ENCODE data around the gene FBXO48.

Gene FBXO48

GRCh38 chr2:68432696-68433658 lies 34.1 kb downstream of the FBXO48 start:
- no peak for ATAC-seq
- no peak overlapping the region for H3K4me3 Mint-ChIP-seq
- H3K4me1 Mint-ChIP-seq: peaks cover 32% of the 10 kb centered on the region
- H3K27ac Mint-ChIP-seq: no peak overlapping the region
- H3K9me3 Mint-ChIP-seq: no peaks in the 10 kb centered on the region
- H3K36me3 Mint-ChIP-seq: no peaks in the 10 kb centered on the region
- no peak for DNase-seq (ENCODE audit: low spot score in 2 of 2)

DNA sequence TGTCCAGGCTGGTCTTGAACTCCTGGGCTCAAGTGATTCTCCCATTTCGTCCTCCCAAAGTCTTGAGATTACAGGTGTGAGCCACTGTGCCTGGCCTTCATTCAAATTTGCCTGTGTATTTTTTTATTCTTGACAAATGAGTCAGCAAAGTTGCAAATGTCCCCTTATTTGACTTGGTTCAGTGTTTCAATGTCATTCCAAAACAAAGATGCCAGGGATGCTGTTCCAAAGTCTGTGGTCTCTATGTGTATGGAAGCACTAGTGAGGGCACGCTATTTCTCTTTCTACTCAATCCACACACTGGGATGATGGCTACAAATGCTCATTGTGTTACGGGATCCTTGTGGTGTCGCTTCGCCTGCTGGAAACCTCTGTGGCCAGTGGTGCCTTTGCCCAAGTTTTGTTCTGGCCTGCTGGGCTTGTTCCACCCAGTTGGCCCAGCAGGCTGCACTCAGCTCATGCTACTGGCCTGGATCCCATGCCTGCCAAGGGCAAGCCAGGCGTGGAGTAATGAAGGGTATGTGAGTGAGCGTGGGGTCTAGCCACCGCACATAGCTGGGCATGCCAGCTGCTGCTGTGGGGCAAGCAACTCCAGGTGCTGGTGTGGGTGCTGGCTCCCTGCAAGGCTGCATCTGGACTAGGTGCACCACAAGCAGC lies 35.6 kb downstream of the FBXO48 start:
- ATAC-seq (no peak), DNase-seq (ENCODE audit: low spot score in 2 of 2) (no peak)
- Mint-ChIP-seq H3K36me3 (no peaks in the 10 kb centered on the region), H3K9me3 (no peaks in the 10 kb centered on the region), H3K27ac (no peak overlapping the region), H3K4me3 (no peak overlapping the region), H3K4me1 (peaks cover 37% of the 10 kb centered on the region)

DNA sequence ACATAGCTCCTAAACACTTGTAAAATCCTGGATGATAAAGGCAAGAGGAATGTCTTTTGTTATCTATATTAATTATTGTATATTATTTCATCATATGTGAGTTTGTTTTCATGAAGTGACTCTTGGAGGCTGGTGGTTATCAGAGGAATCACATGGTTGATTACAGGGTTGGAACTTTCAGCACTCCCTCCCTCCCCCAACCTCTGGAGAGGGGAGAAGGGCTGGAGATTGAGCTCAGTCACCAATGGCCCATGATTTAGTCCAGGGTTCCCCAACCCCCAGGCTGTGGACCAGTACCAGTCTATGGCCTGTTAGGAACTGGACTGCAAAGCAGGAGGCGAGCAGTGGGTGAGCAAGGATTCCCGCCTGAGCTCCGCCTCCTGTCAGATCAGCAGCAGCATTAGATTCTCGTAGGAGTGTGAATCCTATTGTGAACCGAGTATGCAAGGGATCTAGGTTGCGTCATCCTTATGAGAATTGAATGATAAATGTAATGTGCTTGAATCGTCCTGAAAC lies 37.7 kb downstream of the FBXO48 start:
- DNase-seq (ENCODE audit: low spot score in 2 of 2) (no peak), ATAC-seq (no peak)
- Mint-ChIP-seq H3K36me3 (no peaks in the 10 kb centered on the region), H3K9me3 (no peaks in the 10 kb centered on the region), H3K27ac (no peak overlapping the region), H3K4me3 (no peak overlapping the region), H3K4me1 (peaks cover 26% of the 10 kb centered on the region)

DNA sequence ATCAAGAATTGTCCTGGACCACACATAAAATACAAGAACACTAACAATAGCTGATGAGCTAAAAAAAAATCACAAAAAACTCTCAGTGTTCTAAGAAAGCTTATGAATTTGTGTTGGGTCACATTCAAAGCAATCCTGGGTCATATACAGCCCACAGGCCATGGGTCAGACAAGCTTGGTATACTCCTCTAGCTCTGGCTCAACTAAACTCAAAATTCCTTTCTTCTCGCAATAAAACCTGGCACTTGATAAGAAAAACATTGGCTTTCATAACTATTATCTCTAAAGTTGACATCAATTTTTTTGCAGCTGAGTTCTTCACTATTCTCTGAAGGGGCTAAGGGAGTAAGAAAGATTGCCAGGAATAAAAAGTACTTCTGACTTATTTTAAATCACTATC lies 38.3 kb downstream of the FBXO48 start:
- no peak overlapping the region for H3K27ac Mint-ChIP-seq
- no peaks in the 10 kb centered on the region for H3K9me3 Mint-ChIP-seq
- no peaks in the 10 kb centered on the region for H3K36me3 Mint-ChIP-seq
- DNase-seq (ENCODE audit: low spot score in 2 of 2) (no peak), ATAC-seq (no peak)
- H3K4me1 Mint-ChIP-seq: peaks cover 26% of the 10 kb centered on the region
- H3K4me3 Mint-ChIP-seq: no peak overlapping the region

DNA sequence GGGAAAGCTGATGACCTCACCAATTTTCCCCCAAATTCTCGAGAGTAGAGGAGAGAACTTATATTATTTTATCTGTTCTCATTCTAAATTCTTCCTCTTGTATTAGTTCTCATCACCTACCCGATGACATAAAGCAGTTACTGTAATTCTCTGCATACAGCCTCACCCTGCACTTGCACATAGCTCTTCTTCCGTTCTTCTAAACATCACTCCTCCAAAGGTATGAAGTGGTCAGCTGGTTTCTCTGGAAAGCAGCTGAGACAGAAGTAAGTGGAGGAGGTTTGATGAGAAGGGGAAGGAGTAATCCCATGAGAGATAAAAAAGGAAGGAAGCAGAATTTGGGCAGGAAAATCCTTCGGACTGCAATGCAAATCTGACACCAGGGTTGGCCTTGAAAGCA lies 39.0 kb downstream of the FBXO48 start:
- H3K36me3 Mint-ChIP-seq: no peaks in the 10 kb centered on the region
- ATAC-seq (no peak), DNase-seq (ENCODE audit: low spot score in 2 of 2) (no peak)
- peaks cover 26% of the 10 kb centered on the region for H3K4me1 Mint-ChIP-seq
- H3K9me3 Mint-ChIP-seq: no peaks in the 10 kb centered on the region
- no peak overlapping the region for H3K4me3 Mint-ChIP-seq
- no peak overlapping the region for H3K27ac Mint-ChIP-seq

- ATAC-seq (peak; percentile 67), DNase-seq (ENCODE audit: low spot score in 2 of 2) (no peak)
- Mint-ChIP-seq H3K4me1 (peaks cover 18% of the 10 kb centered on the region), H3K36me3 (no peaks in the 10 kb centered on the region), H3K27ac (no peak overlapping the region), H3K4me3 (peak overlapping the region; percentile 36), H3K9me3 (no peaks in the 10 kb centered on the region)
Observed at GRCh38 chr2:68426848-68427579, 40.1 kb downstream of the FBXO48 start.

GRCh38 chr2:68426446-68426845 lies 40.6 kb downstream of the FBXO48 start:
- no peak for ATAC-seq
- Mint-ChIP-seq H3K27ac (no peak overlapping the region), H3K4me1 (peaks cover 21% of the 10 kb centered on the region), H3K36me3 (no peaks in the 10 kb centered on the region), H3K4me3 (peak overlapping the region; percentile 36), H3K9me3 (no peaks in the 10 kb centered on the region)
- no peak for DNase-seq (ENCODE audit: low spot score in 2 of 2)

GRCh38 chr2:68425503-68425902 lies 41.6 kb downstream of the FBXO48 start:
- no peak for ATAC-seq
- no peak overlapping the region for H3K27ac Mint-ChIP-seq
- no peaks in the 10 kb centered on the region for H3K9me3 Mint-ChIP-seq
- DNase-seq (ENCODE audit: low spot score in 2 of 2): no peak
- H3K4me3 Mint-ChIP-seq: no peak overlapping the region
- peaks cover 29% of the 10 kb centered on the region for H3K4me1 Mint-ChIP-seq
- no peaks in the 10 kb centered on the region for H3K36me3 Mint-ChIP-seq

- Mint-ChIP-seq H3K4me1 (peaks cover 35% of the 10 kb centered on the region), H3K36me3 (no peaks in the 10 kb centered on the region)
Observed at GRCh38 chr2:68423966-68424650, 43.0 kb downstream of the FBXO48 start.

GRCh38 chr2:68420254-68420910 lies 46.7 kb downstream of the FBXO48 start:
- DNase-seq (ENCODE audit: low spot score in 2 of 2) (no peak), ATAC-seq (no peak)
- Mint-ChIP-seq H3K36me3 (no peaks in the 10 kb centered on the region), H3K27ac (no peak overlapping the region), H3K4me3 (no peak overlapping the region), H3K4me1 (peaks cover 54% of the 10 kb centered on the region), H3K9me3 (no peaks in the 10 kb centered on the region)

More at GRCh38 chr2:68423966-68424650, 43.0 kb downstream of the FBXO48 start:
- no peaks in the 10 kb centered on the region for H3K9me3 Mint-ChIP-seq
- ATAC-seq (peak; percentile 96), DNase-seq (ENCODE audit: low spot score in 2 of 2) (no peak)
- H3K27ac Mint-ChIP-seq: no peak overlapping the region
- H3K4me3 Mint-ChIP-seq: no peak overlapping the region

DNA sequence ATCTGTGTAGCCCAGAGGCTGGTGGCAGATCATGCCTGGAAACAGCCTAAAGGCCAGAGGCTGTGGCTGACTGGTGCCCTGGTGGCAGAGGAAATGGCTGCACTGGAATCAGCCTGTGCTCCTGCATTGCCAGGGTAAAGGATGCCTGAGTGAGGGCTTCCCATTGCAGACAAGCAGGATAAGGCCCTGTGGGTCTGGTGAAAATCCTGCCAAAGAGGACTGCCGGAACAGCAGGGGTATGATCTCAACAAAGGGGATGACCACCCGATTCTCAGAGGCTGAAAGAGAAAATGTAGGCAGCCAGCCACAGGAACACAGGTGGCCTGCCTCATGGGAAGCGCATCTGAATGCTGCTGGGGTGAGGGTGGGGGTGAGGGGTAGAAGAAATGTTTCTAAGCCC lies 48.2 kb downstream of the FBXO48 start:
- peak overlapping the region; percentile 63 for H3K27ac Mint-ChIP-seq
- H3K4me3 Mint-ChIP-seq: no peak overlapping the region
- peaks cover 54% of the 10 kb centered on the region for H3K4me1 Mint-ChIP-seq
- H3K9me3 Mint-ChIP-seq: no peaks in the 10 kb centered on the region
- no peaks in the 10 kb centered on the region for H3K36me3 Mint-ChIP-seq
- DNase-seq (ENCODE audit: low spot score in 2 of 2) (no peak), ATAC-seq (peak; percentile 48)

DNA sequence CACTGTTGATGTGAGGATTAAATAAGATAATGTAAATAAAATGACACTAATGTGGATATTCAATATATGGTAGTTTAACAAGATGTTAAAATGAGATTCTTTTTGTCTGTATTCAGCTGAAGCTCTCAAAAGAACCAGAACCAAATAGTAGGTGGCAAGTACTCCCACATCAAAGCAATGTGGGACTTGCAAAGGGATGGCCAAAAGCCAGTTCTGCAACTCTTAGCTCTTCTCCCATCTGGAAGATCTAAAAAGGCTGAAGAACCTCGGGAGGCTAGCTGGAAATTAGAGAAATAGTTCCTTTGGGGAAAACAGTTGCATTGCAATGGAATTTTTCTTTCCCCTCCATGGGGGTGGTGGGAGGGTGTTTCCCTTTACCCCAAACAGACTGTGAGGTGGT lies 48.7 kb downstream of the FBXO48 start:
- Mint-ChIP-seq H3K9me3 (no peaks in the 10 kb centered on the region), H3K4me3 (no peak overlapping the region), H3K36me3 (no peaks in the 10 kb centered on the region), H3K4me1 (peaks cover 58% of the 10 kb centered on the region), H3K27ac (peak overlapping the region; percentile 63)
- ATAC-seq (no peak), DNase-seq (ENCODE audit: low spot score in 2 of 2) (no peak)

GRCh38 chr2:68417926-68418325 lies 49.2 kb downstream of the FBXO48 start:
- DNase-seq (ENCODE audit: low spot score in 2 of 2): no peak
- H3K27ac Mint-ChIP-seq: peak overlapping the region; percentile 63
- H3K4me3 Mint-ChIP-seq: no peak overlapping the region

GRCh38 chr2:68416081-68416675 lies 50.9 kb downstream of the FBXO48 start:
- ATAC-seq (no peak), DNase-seq (ENCODE audit: low spot score in 2 of 2) (no peak)
- H3K27ac Mint-ChIP-seq: no peak overlapping the region
- H3K9me3 Mint-ChIP-seq: no peaks in the 10 kb centered on the region
- H3K4me1 Mint-ChIP-seq: peaks cover 68% of the 10 kb centered on the region
- H3K36me3 Mint-ChIP-seq: no peaks in the 10 kb centered on the region
- no peak overlapping the region for H3K4me3 Mint-ChIP-seq

More at GRCh38 chr2:68417926-68418325, 49.2 kb downstream of the FBXO48 start:
- H3K36me3 Mint-ChIP-seq: no peaks in the 10 kb centered on the region
- H3K4me1 Mint-ChIP-seq: peaks cover 62% of the 10 kb centered on the region
- ATAC-seq: peak; percentile 81
- no peaks in the 10 kb centered on the region for H3K9me3 Mint-ChIP-seq
